HCT116 (cell line): ENCODE data around the gene INTS1. TPM values are rescaled to one million over a fixed set of nuclear protein-coding genes. Genes with fewer than 3 reads are reported as not detected.

ENCODE experiments used
- ATAC-seq: fragments of 200-7000 bp; cut with Tn5 transposase; 2 replicates; pipeline ENCODE4 v1.9.1; 2020; ENCODE audit warnings: mild to moderate bottlenecking, moderate library complexity
- BruUV-seq: library from RNA; stranded (reverse); fragments of 400-500 nt; replicated peaks from 2 replicates; lab custom pipeline; 2021; lab: Mats Ljungman, UMichigan
- CTCF ChIA-PET: fragments of 300-600 bp; sonication (Branson Sonifier 250); formaldehyde crosslinking; loops from one replicate; lab custom pipeline; 2021; ENCODE audit warnings: antibody characterized with exemption; lab: Charles Lee
- POLR2A ChIA-PET: fragments of 300-600, 350-600 bp; sonication (Branson Sonifier 250); formaldehyde crosslinking; loops from one replicate; lab custom pipeline; 2021; ENCODE audit warnings: antibody characterized with exemption; lab: Charles Lee
- RAD21 ChIA-PET, 2 experiments: fragments of 300-600 bp; sonication (Branson Sonifier 250); formaldehyde crosslinking; loops; one replicate each; lab custom pipeline; 2023; ENCODE audit warnings: low total read pairs in 2 of 2; ENCODE audit not compliant: uncharacterized antibody in 2 of 2, unreplicated experiment in 2 of 2, low non-redundant PET in 1 of 2; lab: Charles Lee
- DNase-seq: peaks from one replicate; pipeline ENCODE4 v3.0.0-alpha.2; 2010; ENCODE audit warnings: low read depth, low spot score
- H2AFZ ChIP-seq: fragments of 200-600 bp; shearing (Covaris generic), sonication (generic); 2 replicates; pipeline ENCODE4 v1.6.1; 2017; ENCODE audit warnings: low read depth, mixed run types, mixed read lengths, antibody characterized with exemption, low read length; ENCODE audit not compliant: poor library complexity, severe bottlenecking
- H3K27ac ChIP-seq: 2 replicates; pipeline ENCODE4 v1.5.1; 2012; ENCODE audit warnings: low read depth, low read length
- H3K27me3 ChIP-seq: fragments of 200-600 bp; sonication (generic); 2 replicates; pipeline ENCODE4 v1.6.1; 2016; ENCODE audit warnings: mixed run types, low read length, mixed read lengths; ENCODE audit not compliant: insufficient read depth
- H3K36me3 ChIP-seq, 2 experiments: fragments of 200-500 bp in 1 of 2; fragments of 200-600 bp in 1 of 2; sonication (Bioruptor generic) in 1 of 2; sonication (generic) in 1 of 2; 2 replicates each; pipeline versions ENCODE4 v1.5.1 to v1.6.1; 2014 to 2016; ENCODE audit warnings: low read length in 2 of 2, inconsistent platforms in 1 of 2, mixed read lengths in 1 of 2, mixed run types in 1 of 2; ENCODE audit not compliant: insufficient read depth in 2 of 2, control insufficient read depth in 1 of 2
- H3K4me1 ChIP-seq, 2 experiments: fragments of 200-600 bp in 1 of 2; sonication (generic) in 1 of 2; 2 replicates each; pipeline versions ENCODE4 v1.5.1 to v1.6.1; 2012 to 2017; ENCODE audit warnings: low read length in 2 of 2, inconsistent platforms in 1 of 2, mild to moderate bottlenecking in 1 of 2, mixed read lengths in 1 of 2, mixed run types in 1 of 2, moderate library complexity in 1 of 2; ENCODE audit not compliant: insufficient read depth in 2 of 2, control insufficient read depth in 1 of 2
- H3K4me2 ChIP-seq: fragments of 200-600 bp; sonication (generic); 2 replicates; pipeline ENCODE4 v1.6.1; 2017; ENCODE audit warnings: mixed run types, low read length, mixed read lengths
- H3K4me3 ChIP-seq, 2 experiments: fragments of 200-600 bp in 1 of 2; sonication (generic) in 1 of 2; replicated peaks in 1 of 2; 2 replicates each; pipeline ENCODE4 v1.5.1; 2011 to 2016; ENCODE audit warnings: low read length in 2 of 2, control low read depth in 1 of 2, low read depth in 1 of 2, mild to moderate bottlenecking in 1 of 2, mixed read lengths in 1 of 2, mixed run types in 1 of 2
- H3K79me2 ChIP-seq: fragments of 200-600 bp; sonication (generic); 2 replicates; pipeline ENCODE4 v1.6.1; 2017; ENCODE audit warnings: mild to moderate bottlenecking, mixed run types, low read length, moderate library complexity, mixed read lengths; ENCODE audit not compliant: insufficient read depth
- H3K9ac ChIP-seq: fragments of 200-600 bp; sonication (generic); 2 replicates; pipeline ENCODE4 v1.6.1; 2016; ENCODE audit warnings: low read length, mixed read lengths
- H3K9me2 ChIP-seq: fragments of 200-600 bp; sonication (generic), shearing (Covaris generic); 2 replicates; pipeline ENCODE4 v1.6.1; 2017; ENCODE audit warnings: mixed run types, mild to moderate bottlenecking, moderate library complexity; ENCODE audit not compliant: insufficient read depth
- H3K9me3 ChIP-seq, 2 experiments: fragments of 200-500 bp in 1 of 2; fragments of 200-600 bp in 1 of 2; sonication (Bioruptor generic) in 1 of 2; sonication (generic) in 1 of 2; 2 replicates each; pipeline ENCODE4 v1.6.1; 2014 to 2017; ENCODE audit warnings: low read length in 2 of 2, mixed read lengths in 2 of 2, inconsistent platforms in 1 of 2, low read depth in 1 of 2, mild to moderate bottlenecking in 1 of 2, mixed run types in 1 of 2, moderate library complexity in 1 of 2; ENCODE audit not compliant: control insufficient read depth in 1 of 2, insufficient read depth in 1 of 2
- H4K20me1 ChIP-seq: fragments of 200-600 bp; sonication (generic), shearing (Covaris generic); 2 replicates; pipeline ENCODE4 v1.6.1; 2017; ENCODE audit warnings: mixed run types, mild to moderate bottlenecking, moderate library complexity; ENCODE audit not compliant: insufficient read depth
- CBX3 ChIP-seq: IDR thresholded peaks from 2 replicates; pipeline ENCODE4 v1.6.1; 2012; ENCODE audit warnings: low read depth
- EZH2 ChIP-seq: fragments of 200-600 bp; sonication (generic); IDR thresholded peaks from 2 replicates; pipeline ENCODE4 v1.6.1; 2017; ENCODE audit warnings: antibody characterized with exemption, mixed run types
- EZH2phosphoT487 ChIP-seq: fragments of 200-600 bp; IDR thresholded peaks from 2 replicates; pipeline ENCODE4 v1.6.1; 2018; ENCODE audit warnings: antibody characterized with exemption, borderline replicate concordance
- POLR2AphosphoS5 ChIP-seq: IDR thresholded peaks from 2 replicates; pipeline ENCODE4 v1.6.1; 2011; ENCODE audit warnings: mild to moderate bottlenecking, low read depth, low read length, moderate library complexity
- SRF ChIP-seq: IDR thresholded peaks from 2 replicates; pipeline ENCODE4 v1.6.1; 2012; ENCODE audit warnings: low read depth
- ZFX ChIP-seq: fragments of 450-650 bp; IDR thresholded peaks from 2 replicates; pipeline ENCODE4 v1.6.1; 2017
- intact Hi-C: fragments of 100-400 bp; cut with micrococcal nuclease; formaldehyde crosslinking; loops from 2 replicates; pipeline ENCODE4 v1.10.0; 2022
- total RNA-seq: library from RNA; stranded (reverse); gene quantifications from one replicate; pipeline ENCODE4 v1.2.1, GENCODE V29; 2021; ENCODE audit not compliant: unreplicated experiment
- TF ChIP-seq, protein P1 (sequence below): IDR thresholded peaks from 2 replicates; pipeline ENCODE4 v1.6.1; 2012; ENCODE audit warnings: low read depth
- TF ChIP-seq, protein P2 (sequence below): IDR thresholded peaks from 2 replicates; pipeline ENCODE4 v1.6.1; 2012
- TF ChIP-seq, protein P3 (sequence below): IDR thresholded peaks from 2 replicates; pipeline ENCODE4 v1.6.1; 2011; ENCODE audit warnings: mild to moderate bottlenecking, low read length, moderate library complexity; ENCODE audit not compliant: insufficient replicate concordance; ENCODE audit errors: extremely low read depth

INTS1 gene
- total RNA-seq, 1 experiment from 2014 or later: 167 TPM

GRCh38 chr7:1445341-1445740 lies 58.8 kb downstream of the INTS1 start:
- H3K9ac ChIP-seq: no peak overlapping the region
- RAD21 ChIA-PET: no interaction called here
- ATAC-seq (no peak), DNase-seq (no peak)
- no peak overlapping the region for H3K4me2 ChIP-seq
- no peak overlapping the region for H2AFZ ChIP-seq
- peaks cover 0 to 3% of the 10 kb centered on the region in 2 experiments; a peak in 2 of 4 replicates for H3K4me1 ChIP-seq
- H3K27ac ChIP-seq: peak overlapping the region; percentile 19; the same call in 1 of the 2 replicates
- no peaks in the 10 kb centered on the region for H3K79me2 ChIP-seq
- H4K20me1 ChIP-seq: no peaks in the 10 kb centered on the region
- no peaks in the 10 kb centered on the region for H3K9me3 ChIP-seq
- no peak for TF ChIP-seq SRF
- H3K36me3 ChIP-seq: no peaks in the 10 kb centered on the region; a peak in 2 of 4 replicates
- H3K4me3 ChIP-seq: no peak overlapping the region
- no TSS peak for BruUV-seq
- no peaks in the 10 kb centered on the region for H3K27me3 ChIP-seq
- intact Hi-C loops: no loop called here
- POLR2A ChIA-PET: no interaction called here
- H3K9me2 ChIP-seq: no peaks in the 10 kb centered on the region
- CTCF ChIA-PET: no interaction called here

GRCh38 chr7:1444925-1445322 lies 59.3 kb downstream of the INTS1 start:
- Histone ChIP-seq H4K20me1 (no peaks in the 10 kb centered on the region), H3K4me2 (no peak overlapping the region), H2AFZ (no peak overlapping the region), H3K9ac (no peak overlapping the region), H3K36me3 (peaks cover 0 to under 1% of the 10 kb centered on the region in 2 experiments; a peak in 2 of 4 replicates), H3K4me1 (peaks cover 0 to 3% of the 10 kb centered on the region in 2 experiments; a peak in 2 of 4 replicates), H3K27me3 (no peaks in the 10 kb centered on the region), H3K4me3 (no peak overlapping the region), H3K79me2 (no peaks in the 10 kb centered on the region), H3K27ac (no peak overlapping the region; the same call in 1 of the 2 replicates), H3K9me2 (no peaks in the 10 kb centered on the region), H3K9me3 (no peaks in the 10 kb centered on the region)
- BruUV-seq: no TSS peak
- ChIA-PET POLR2A (no interaction called here), RAD21 (no interaction called here), CTCF (no interaction called here)
- intact Hi-C loops: no loop called here
- ATAC-seq (no peak), DNase-seq (no peak)
- TF ChIP-seq EZH2: no peak
- TF ChIP-seq, protein P1, sequence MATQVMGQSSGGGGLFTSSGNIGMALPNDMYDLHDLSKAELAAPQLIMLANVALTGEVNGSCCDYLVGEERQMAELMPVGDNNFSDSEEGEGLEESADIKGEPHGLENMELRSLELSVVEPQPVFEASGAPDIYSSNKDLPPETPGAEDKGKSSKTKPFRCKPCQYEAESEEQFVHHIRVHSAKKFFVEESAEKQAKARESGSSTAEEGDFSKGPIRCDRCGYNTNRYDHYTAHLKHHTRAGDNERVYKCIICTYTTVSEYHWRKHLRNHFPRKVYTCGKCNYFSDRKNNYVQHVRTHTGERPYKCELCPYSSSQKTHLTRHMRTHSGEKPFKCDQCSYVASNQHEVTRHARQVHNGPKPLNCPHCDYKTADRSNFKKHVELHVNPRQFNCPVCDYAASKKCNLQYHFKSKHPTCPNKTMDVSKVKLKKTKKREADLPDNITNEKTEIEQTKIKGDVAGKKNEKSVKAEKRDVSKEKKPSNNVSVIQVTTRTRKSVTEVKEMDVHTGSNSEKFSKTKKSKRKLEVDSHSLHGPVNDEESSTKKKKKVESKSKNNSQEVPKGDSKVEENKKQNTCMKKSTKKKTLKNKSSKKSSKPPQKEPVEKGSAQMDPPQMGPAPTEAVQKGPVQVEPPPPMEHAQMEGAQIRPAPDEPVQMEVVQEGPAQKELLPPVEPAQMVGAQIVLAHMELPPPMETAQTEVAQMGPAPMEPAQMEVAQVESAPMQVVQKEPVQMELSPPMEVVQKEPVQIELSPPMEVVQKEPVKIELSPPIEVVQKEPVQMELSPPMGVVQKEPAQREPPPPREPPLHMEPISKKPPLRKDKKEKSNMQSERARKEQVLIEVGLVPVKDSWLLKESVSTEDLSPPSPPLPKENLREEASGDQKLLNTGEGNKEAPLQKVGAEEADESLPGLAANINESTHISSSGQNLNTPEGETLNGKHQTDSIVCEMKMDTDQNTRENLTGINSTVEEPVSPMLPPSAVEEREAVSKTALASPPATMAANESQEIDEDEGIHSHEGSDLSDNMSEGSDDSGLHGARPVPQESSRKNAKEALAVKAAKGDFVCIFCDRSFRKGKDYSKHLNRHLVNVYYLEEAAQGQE: no peak
- TF ChIP-seq, protein P2, sequence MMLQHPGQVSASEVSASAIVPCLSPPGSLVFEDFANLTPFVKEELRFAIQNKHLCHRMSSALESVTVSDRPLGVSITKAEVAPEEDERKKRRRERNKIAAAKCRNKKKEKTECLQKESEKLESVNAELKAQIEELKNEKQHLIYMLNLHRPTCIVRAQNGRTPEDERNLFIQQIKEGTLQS: no peak
- TF ChIP-seq, protein P3, sequence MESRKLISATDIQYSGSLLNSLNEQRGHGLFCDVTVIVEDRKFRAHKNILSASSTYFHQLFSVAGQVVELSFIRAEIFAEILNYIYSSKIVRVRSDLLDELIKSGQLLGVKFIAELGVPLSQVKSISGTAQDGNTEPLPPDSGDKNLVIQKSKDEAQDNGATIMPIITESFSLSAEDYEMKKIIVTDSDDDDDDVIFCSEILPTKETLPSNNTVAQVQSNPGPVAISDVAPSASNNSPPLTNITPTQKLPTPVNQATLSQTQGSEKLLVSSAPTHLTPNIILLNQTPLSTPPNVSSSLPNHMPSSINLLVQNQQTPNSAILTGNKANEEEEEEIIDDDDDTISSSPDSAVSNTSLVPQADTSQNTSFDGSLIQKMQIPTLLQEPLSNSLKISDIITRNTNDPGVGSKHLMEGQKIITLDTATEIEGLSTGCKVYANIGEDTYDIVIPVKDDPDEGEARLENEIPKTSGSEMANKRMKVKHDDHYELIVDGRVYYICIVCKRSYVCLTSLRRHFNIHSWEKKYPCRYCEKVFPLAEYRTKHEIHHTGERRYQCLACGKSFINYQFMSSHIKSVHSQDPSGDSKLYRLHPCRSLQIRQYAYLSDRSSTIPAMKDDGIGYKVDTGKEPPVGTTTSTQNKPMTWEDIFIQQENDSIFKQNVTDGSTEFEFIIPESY: no peak
- TF ChIP-seq CBX3: no peak
- no peak for TF ChIP-seq POLR2AphosphoS5
- TF ChIP-seq EZH2phosphoT487: no peak
- no peak for TF ChIP-seq ZFX
